Suppressor macrophage treated with lipopolysaccharide for 1 hour (primary cell): ENCODE results near the gene CHST4.
"Not testable (repeated sequence)": the region's sequence is repeated elsewhere in the genome, so short reads cannot be mapped to it uniquely, and the experiment has no call there.

Experiments
- DNase-seq, 3 donors: peaks; one replicate each; pipeline ENCODE4 v3.0.0-alpha.2; 2020 to 2022

CHST4 gene

GRCh38 chr16:71570144-71570543 is 43.9 kb downstream of the CHST4 start:
- DNase-seq, result no peak

- no peak for DNase-seq
These were observed 46.4 kb downstream of the CHST4 start for GRCh38 chr16:71572497-71573116.

- DNase-seq, result no peak
These were observed 47.3 kb downstream of the CHST4 start for GRCh38 chr16:71573387-71574094.

- DNase-seq, result no peak
These were observed 48.5 kb downstream of the CHST4 start for GRCh38 chr16:71574702-71575101.

GRCh38 chr16:71576971-71577370 is 50.7 kb downstream of the CHST4 start, which contains the start of gene TAT:
TSS of gene TAT (minus strand) at chr16:71577092. CDS start at chr16:71576415, 677 bp downstream.
- no peak for DNase-seq

GRCh38 chr16:71582553-71582848 is 56.3 kb downstream of the CHST4 start:
- DNase-seq, result not testable (repeated sequence)

- DNase-seq, result no peak
These were observed 58.5 kb downstream of the CHST4 start for GRCh38 chr16:71584543-71585317.

GRCh38 chr16:71585318-71585703 is 59.1 kb downstream of the CHST4 start:
- no peak for DNase-seq
